Brain microvascular endothelial cell (primary cell): Measurements from ENCODE around the gene SCAPER.
"Not testable (repeated sequence)": the region's sequence is repeated elsewhere in the genome, so short reads cannot be mapped to it uniquely, and the experiment has no call there.

Experiments used
- DNase-seq: peaks from one replicate; pipeline ENCODE4 v3.0.0-alpha.2; 2020
- H3K27ac ChIP-seq: fragments of 250-450 bp; sonication (Bioruptor Pico); 2 replicates; pipeline ENCODE4 v1.5.1; 2020; ENCODE audit warnings: mild to moderate bottlenecking, moderate library complexity
- H3K27me3 ChIP-seq: fragments of 250-450 bp; sonication (Bioruptor Pico); replicated peaks from 2 replicates; pipeline ENCODE4 v1.5.1; 2020; ENCODE audit warnings: mild to moderate bottlenecking
- H3K36me3 ChIP-seq: fragments of 250-450 bp; sonication (Bioruptor Pico); replicated peaks from 2 replicates; pipeline ENCODE4 v1.5.1; 2020; ENCODE audit warnings: mild to moderate bottlenecking
- H3K4me3 ChIP-seq: 2 replicates; pipeline ENCODE4 v1.5.1; 2011; ENCODE audit warnings: low read depth, mild to moderate bottlenecking, control low read depth, low read length, moderate library complexity
- CTCF ChIP-seq: IDR thresholded peaks from 2 replicates; pipeline ENCODE4 v1.5.1; 2011; ENCODE audit warnings: low read depth, mild to moderate bottlenecking, moderate library complexity, low read length, control low read depth, inconsistent platforms; ENCODE audit errors: missing control alignments
- in situ Hi-C: cut with HindIII; loops from 2 replicates; pipeline ENCODE4 v1.10.0; 2017; ENCODE audit warnings: low sequenced_read_pairs, low pct_ligation_motif_present

The SCAPER gene

GRCh38 chr15:76839173-76839572 is 66.0 kb downstream of the SCAPER start:
- TF ChIP-seq CTCF = no peak
- Histone ChIP-seq H3K36me3 (no peaks in the 10 kb centered on the region), H3K4me3 (no peak overlapping the region), H3K27ac (no peak overlapping the region), H3K27me3 (no peaks in the 10 kb centered on the region)
- no peak for DNase-seq
- in situ Hi-C loops = no loop called here

- TF ChIP-seq CTCF = no peak
- H3K4me3 ChIP-seq = no peak overlapping the region
- peak; percentile 7 for DNase-seq
- no peak overlapping the region for H3K27ac ChIP-seq
- no peaks in the 10 kb centered on the region for H3K27me3 ChIP-seq
- H3K36me3 ChIP-seq = no peaks in the 10 kb centered on the region
- in situ Hi-C loops = no loop called here
Observed at GRCh38 chr15:76837474-76837873, 67.7 kb downstream of the SCAPER start.

- Histone ChIP-seq H3K36me3 (no peaks in the 10 kb centered on the region), H3K27ac (no peak overlapping the region), H3K4me3 (no peak overlapping the region), H3K27me3 (no peaks in the 10 kb centered on the region)
- no peak for TF ChIP-seq CTCF
- in situ Hi-C loops = no loop called here
- DNase-seq = no peak
Observed at GRCh38 chr15:76829939-76830338, 75.2 kb downstream of the SCAPER start.

GRCh38 chr15:76823890-76824289 is 81.2 kb downstream of the SCAPER start:
- Histone ChIP-seq H3K27ac (no peak overlapping the region), H3K27me3 (no peaks in the 10 kb centered on the region), H3K36me3 (no peaks in the 10 kb centered on the region), H3K4me3 (no peak overlapping the region)
- DNase-seq = no peak
- TF ChIP-seq CTCF = no peak
- in situ Hi-C loops = no loop called here

GRCh38 chr15:76823303-76823702 is 81.8 kb downstream of the SCAPER start:
- no peaks in the 10 kb centered on the region for H3K27me3 ChIP-seq
- H3K4me3 ChIP-seq = no peak overlapping the region
- H3K36me3 ChIP-seq = no peaks in the 10 kb centered on the region
- DNase-seq = no peak
- H3K27ac ChIP-seq = no peak overlapping the region
- TF ChIP-seq CTCF = no peak
- in situ Hi-C loops = no loop called here

GRCh38 chr15:76818926-76819325 is 86.2 kb downstream of the SCAPER start:
- H3K36me3 ChIP-seq, H3K4me3 ChIP-seq, in situ Hi-C loops, H3K27me3 ChIP-seq, DNase-seq, H3K27ac ChIP-seq: not testable (repeated sequence)
